ENCODE results near the gene NEK1.

DNA sequence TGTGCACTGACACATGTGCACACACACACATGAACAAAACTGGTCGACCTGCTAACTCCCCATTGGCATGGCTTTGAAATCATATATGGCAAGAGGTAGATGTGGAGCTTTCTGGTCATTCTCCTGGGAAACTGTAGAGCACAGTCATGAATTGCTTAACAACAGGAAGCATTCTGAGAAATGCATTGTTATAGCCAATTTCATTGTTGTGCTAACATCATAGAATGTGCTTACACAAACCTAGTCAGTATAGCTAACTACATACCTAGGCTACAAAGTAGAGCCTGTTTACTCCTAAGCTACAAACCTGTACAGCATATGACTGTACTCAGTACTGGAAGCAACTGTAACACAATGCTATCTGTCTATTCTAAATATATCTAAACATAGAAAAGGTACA, 207.4 kb downstream of the NEK1 start:
- TF ChIP-seq CTCF (IDR thresholded peaks at IDR 0.05; ENCODE audit: low read depth, low read length) (no peak), EZH2phosphoT487 (IDR thresholded peaks at IDR 0.05; ENCODE audit: low read depth) (no peak)
